Osteoblast (primary cell): ENCODE results near the gene AKNAD1. TPM values are rescaled to one million over a fixed set of nuclear protein-coding genes. Genes with fewer than 3 reads are reported as not detected.

Source experiments
- DNase-seq: peaks from one replicate; pipeline ENCODE4 v3.0.0; 2011; ENCODE audit warnings: low spot score, mixed read lengths; ENCODE audit not compliant: insufficient read length; ENCODE audit errors: missing footprints
- H2AFZ ChIP-seq: 2 replicates; pipeline ENCODE4 v1.6.0; 2011; ENCODE audit warnings: mild to moderate bottlenecking, low read length
- H3K27ac ChIP-seq: 2 replicates; pipeline ENCODE4 v1.5.1; 2011; ENCODE audit warnings: mild to moderate bottlenecking, low read depth, low read length, moderate library complexity
- H3K27me3 ChIP-seq: 2 replicates; pipeline ENCODE4 v1.6.0; 2012; ENCODE audit warnings: mild to moderate bottlenecking, control low read depth, inconsistent platforms, low read length, moderate library complexity; ENCODE audit not compliant: insufficient read depth
- H3K36me3 ChIP-seq: 2 replicates; pipeline ENCODE4 v1.5.1; 2011; ENCODE audit warnings: mild to moderate bottlenecking, low read length, control low read depth, moderate library complexity; ENCODE audit not compliant: insufficient read depth
- H3K4me1 ChIP-seq: 2 replicates; pipeline ENCODE4 v1.5.1; 2011; ENCODE audit warnings: mild to moderate bottlenecking, low read length, control low read depth, moderate library complexity; ENCODE audit not compliant: insufficient read depth
- H3K4me2 ChIP-seq: 2 replicates; pipeline ENCODE4 v1.6.0; 2011; ENCODE audit warnings: mild to moderate bottlenecking, low read length; ENCODE audit not compliant: insufficient read depth
- H3K4me3 ChIP-seq: fragments of 200-600 bp; sonication (generic); 3 replicates; pipeline ENCODE4 v1.5.1; 2012; ENCODE audit warnings: mild to moderate bottlenecking, low read length, inconsistent platforms; ENCODE audit not compliant: insufficient read depth
- H3K79me2 ChIP-seq: 2 replicates; pipeline ENCODE4 v1.6.0; 2012; ENCODE audit warnings: mild to moderate bottlenecking, low read length, control low read depth, inconsistent platforms; ENCODE audit not compliant: insufficient read depth
- H3K9me3 ChIP-seq: 2 replicates; pipeline ENCODE4 v1.5.1; 2011; ENCODE audit warnings: low read depth, low read length, control low read depth
- H4K20me1 ChIP-seq: 2 replicates; pipeline ENCODE4 v1.6.0; 2012; ENCODE audit warnings: mild to moderate bottlenecking, low read length, control low read depth; ENCODE audit not compliant: insufficient read depth
- total RNA-seq: library from RNA; depleted of rRNA; stranded (reverse); fragments of >200 nt; gene quantifications from 2 replicates; pipeline ENCODE4 v1.2.3, GENCODE V29; 2012
- TF ChIP-seq, protein P1 (sequence below): IDR thresholded peaks from 2 replicates; pipeline ENCODE4 v1.5.1; 2011; ENCODE audit warnings: mild to moderate bottlenecking, low read depth, low read length, moderate library complexity; ENCODE audit errors: extremely low read depth

AKNAD1 gene
- total RNA-seq, 1 donor = not detected

DNA sequence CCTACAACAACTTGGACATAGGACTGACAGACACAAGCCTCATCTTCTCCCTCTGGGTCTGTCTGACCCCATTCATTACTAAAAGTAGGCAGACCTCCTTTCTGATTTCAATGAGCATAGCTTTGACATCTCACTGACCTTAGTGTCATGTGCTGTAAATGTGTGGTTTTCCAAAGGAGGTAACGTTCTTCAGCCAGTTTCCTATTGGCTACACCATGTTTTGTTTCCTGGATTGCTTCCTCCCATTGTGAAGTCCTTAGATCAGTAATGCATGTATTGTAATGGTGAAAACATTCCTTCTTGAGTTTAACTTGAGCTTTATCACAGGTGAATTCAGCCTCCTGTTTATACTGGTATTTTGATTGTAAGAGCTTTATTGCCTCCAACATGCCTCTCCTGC is 89.8 kb downstream of the AKNAD1 start:
- Histone ChIP-seq H3K9me3 (no peaks in the 10 kb centered on the region), H3K4me3 (no peak overlapping the region), H4K20me1 (peaks cover 14% of the 10 kb centered on the region), H3K4me1 (no peaks in the 10 kb centered on the region), H3K27me3 (no peaks in the 10 kb centered on the region), H3K4me2 (no peak overlapping the region), H3K27ac (no peak overlapping the region), H3K79me2 (peaks cover 31% of the 10 kb centered on the region), H3K36me3 (peaks cover 48% of the 10 kb centered on the region), H2AFZ (no peak overlapping the region)
- TF ChIP-seq, protein P1, sequence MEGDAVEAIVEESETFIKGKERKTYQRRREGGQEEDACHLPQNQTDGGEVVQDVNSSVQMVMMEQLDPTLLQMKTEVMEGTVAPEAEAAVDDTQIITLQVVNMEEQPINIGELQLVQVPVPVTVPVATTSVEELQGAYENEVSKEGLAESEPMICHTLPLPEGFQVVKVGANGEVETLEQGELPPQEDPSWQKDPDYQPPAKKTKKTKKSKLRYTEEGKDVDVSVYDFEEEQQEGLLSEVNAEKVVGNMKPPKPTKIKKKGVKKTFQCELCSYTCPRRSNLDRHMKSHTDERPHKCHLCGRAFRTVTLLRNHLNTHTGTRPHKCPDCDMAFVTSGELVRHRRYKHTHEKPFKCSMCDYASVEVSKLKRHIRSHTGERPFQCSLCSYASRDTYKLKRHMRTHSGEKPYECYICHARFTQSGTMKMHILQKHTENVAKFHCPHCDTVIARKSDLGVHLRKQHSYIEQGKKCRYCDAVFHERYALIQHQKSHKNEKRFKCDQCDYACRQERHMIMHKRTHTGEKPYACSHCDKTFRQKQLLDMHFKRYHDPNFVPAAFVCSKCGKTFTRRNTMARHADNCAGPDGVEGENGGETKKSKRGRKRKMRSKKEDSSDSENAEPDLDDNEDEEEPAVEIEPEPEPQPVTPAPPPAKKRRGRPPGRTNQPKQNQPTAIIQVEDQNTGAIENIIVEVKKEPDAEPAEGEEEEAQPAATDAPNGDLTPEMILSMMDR = no peak
- DNase-seq = no peak

Other genes with a start within 250 kb of the AKNAD1 start
- 4.7 and 5.3 TPM in 2 replicates for gene HENMT1, start 196.0 kb downstream of the AKNAD1 start, total RNA-seq
- 14.1 and 19.7 TPM in 2 replicates for gene PRPF38B, start 164.8 kb downstream of the AKNAD1 start, total RNA-seq
- gene FNDC7, start 144.2 kb downstream of the AKNAD1 start, total RNA-seq = not detected in 2 replicates
- gene STXBP3, start 110.4 kb downstream of the AKNAD1 start, total RNA-seq = 63.1 and 68.4 TPM in 2 replicates
- 21.4 and 21.8 TPM in 2 replicates for gene GPSM2, start 19.9 kb upstream of the AKNAD1 start, total RNA-seq
- 30.1 and 32.6 TPM in 2 replicates for gene CLCC1, start 106.4 kb upstream of the AKNAD1 start, total RNA-seq
- gene WDR47, start 185.0 kb upstream of the AKNAD1 start, total RNA-seq = 19.7 and 20.6 TPM in 2 replicates
- 61.0 and 84.7 TPM in 2 replicates for gene TAF13, start 218.9 kb upstream of the AKNAD1 start, total RNA-seq
- 24.6 and 30.1 TPM in 2 replicates for gene TMEM167B, start 233.7 kb upstream of the AKNAD1 start, total RNA-seq